Measurements from ENCODE around the gene ZWILCH.

The ZWILCH gene

GRCh38 chr15:66545255-66545654 is 40.1 kb downstream of the ZWILCH start:
- no peak for DNase-seq (ENCODE audit: low read depth in 2 of 2)

- no peak for DNase-seq (ENCODE audit: low read depth in 2 of 2)
Measured at GRCh38 chr15:66555685-66556084, 50.6 kb downstream of the ZWILCH start.

GRCh38 chr15:66558271-66558670 is 53.1 kb downstream of the ZWILCH start:
- DNase-seq (ENCODE audit: low read depth in 2 of 2), result no peak

- no peak for DNase-seq (ENCODE audit: low read depth in 2 of 2)
Measured at GRCh38 chr15:66560856-66561525, 55.9 kb downstream of the ZWILCH start.

- no peak for DNase-seq (ENCODE audit: low read depth in 2 of 2)
Measured at GRCh38 chr15:66563126-66563525, 58.0 kb downstream of the ZWILCH start.

GRCh38 chr15:66563566-66564110 is 58.5 kb downstream of the ZWILCH start:
- no peak for DNase-seq (ENCODE audit: low read depth in 2 of 2)

GRCh38 chr15:66564136-66565041 is 59.3 kb downstream of the ZWILCH start:
- DNase-seq (ENCODE audit: low read depth in 2 of 2), result no peak

- no peak for DNase-seq (ENCODE audit: low read depth in 2 of 2)
Measured at GRCh38 chr15:66565141-66565641, 60.1 kb downstream of the ZWILCH start.

- DNase-seq (ENCODE audit: low read depth in 2 of 2), result no peak
Measured at GRCh38 chr15:66565741-66566144, 60.6 kb downstream of the ZWILCH start, which contains the start of gene LCTL. LCTL (minus strand) TSS chr15:66565998; CDS start chr15:66565365, 633 bp downstream.

- peak in 1 of 2 donors; percentile 17 for DNase-seq (ENCODE audit: low read depth in 2 of 2)
Measured at GRCh38 chr15:66566963-66567531, 61.9 kb downstream of the ZWILCH start.

- DNase-seq (ENCODE audit: low read depth in 2 of 2), result no peak
Measured at GRCh38 chr15:66567897-66568296, 62.8 kb downstream of the ZWILCH start.

- no peak for DNase-seq (ENCODE audit: low read depth in 2 of 2)
Measured at GRCh38 chr15:66569461-66570137, 64.5 kb downstream of the ZWILCH start.

- DNase-seq (ENCODE audit: low read depth in 2 of 2), result no peak
Measured at GRCh38 chr15:66570327-66570726, 65.2 kb downstream of the ZWILCH start.

- DNase-seq (ENCODE audit: low read depth in 2 of 2), result no peak
Measured at GRCh38 chr15:66570842-66571478, 65.8 kb downstream of the ZWILCH start.

GRCh38 chr15:66572146-66572545 is 67.0 kb downstream of the ZWILCH start:
- DNase-seq (ENCODE audit: low read depth in 2 of 2), result no peak

GRCh38 chr15:66573348-66573718 is 68.2 kb downstream of the ZWILCH start:
- no peak for DNase-seq (ENCODE audit: low read depth in 2 of 2)

- DNase-seq (ENCODE audit: low read depth in 2 of 2), result no peak
Measured at GRCh38 chr15:66573719-66574595, 68.8 kb downstream of the ZWILCH start.

GRCh38 chr15:66574596-66574950 is 69.4 kb downstream of the ZWILCH start:
- DNase-seq (ENCODE audit: low read depth in 2 of 2), result no peak

GRCh38 chr15:66578286-66578875 is 73.3 kb downstream of the ZWILCH start:
- no peak for DNase-seq (ENCODE audit: low read depth in 2 of 2)

GRCh38 chr15:66580643-66581042 is 75.5 kb downstream of the ZWILCH start:
- DNase-seq (ENCODE audit: low read depth in 2 of 2), result no peak
